HepG2 (cell line): ENCODE data around the gene BSN. TPM values are rescaled to one million over a fixed set of nuclear protein-coding genes. Genes with fewer than 3 reads are reported as not detected.

ENCODE experiments used
- ATAC-seq: fragments of 200-7000 bp; cut with Tn5 transposase; 3 replicates; pipeline ENCODE4 v1.9.1; 2020; ENCODE audit warnings: mild to moderate bottlenecking, moderate library complexity
- BruUV-seq: library from RNA; stranded (reverse); fragments of 400-500 nt; replicated peaks from 2 replicates; lab custom pipeline; 2021; lab: Mats Ljungman, UMichigan
- CTCF ChIA-PET: fragments of 300-600 bp; formaldehyde crosslinking; extraction: SDS; loops from one replicate; lab custom pipeline; 2021; ENCODE audit warnings: low total read pairs, inconsistent platforms, low intra/inter-chr PET ratio; lab: Yijun Ruan, JAX
- POLR2A ChIA-PET: fragments of 350-600 bp; sonication (Branson Sonifier 250); formaldehyde crosslinking; loops from one replicate; lab custom pipeline; 2020; ENCODE audit warnings: antibody characterized with exemption, inconsistent platforms; lab: Yijun Ruan, JAX
- DNase-seq: peaks from one replicate; pipeline ENCODE4 v3.0.0-alpha.2; 2015; ENCODE audit warnings: low spot score
- FAIRE-seq: peaks from 3 replicates; lab custom pipeline; 2011; peaks lifted over from hg19 to GRCh38; lab: Jason Lieb, UNC
- H2AFZ ChIP-seq: one replicate; pipeline ENCODE4 v1.6.1; 2011; ENCODE audit warnings: low read length, inconsistent platforms
- H3K27ac ChIP-seq: fragments of 300-600 bp; 3 replicates; pipeline ENCODE4 v1.8.0; 2011; ENCODE audit warnings: mixed run types, mild to moderate bottlenecking, mixed read lengths, low read length, inconsistent platforms; ENCODE audit not compliant: insufficient read depth; ENCODE audit errors: extremely low read length
- H3K27me3 ChIP-seq, 2 experiments: fragments of 200-600 bp in 1 of 2; 2 replicates in 1 of 2; 3 replicates in 1 of 2; pipeline versions ENCODE4 v1.6.0 to v1.8.0; 2011; ENCODE audit warnings: low read length in 2 of 2, mild to moderate bottlenecking in 2 of 2, moderate library complexity in 2 of 2, inconsistent platforms in 1 of 2; ENCODE audit not compliant: insufficient read depth in 2 of 2, control insufficient read depth in 1 of 2
- H3K36me3 ChIP-seq, 2 experiments: fragments of 200-600 bp in 1 of 2; replicated peaks in 1 of 2; 2 replicates in 1 of 2; 3 replicates in 1 of 2; pipeline versions ENCODE4 v1.5.1 to v1.8.0; 2011; ENCODE audit warnings: low read length in 2 of 2, inconsistent platforms in 1 of 2; ENCODE audit not compliant: insufficient read depth in 2 of 2, control insufficient read depth in 1 of 2
- H3K4me1 ChIP-seq: 2 replicates; pipeline ENCODE4 v1.5.1; 2012; ENCODE audit warnings: low read length, inconsistent platforms; ENCODE audit not compliant: insufficient read depth
- H3K4me2 ChIP-seq: 2 replicates; pipeline ENCODE4 v1.6.0; 2011; ENCODE audit warnings: low read depth, low read length, inconsistent platforms
- H3K4me3 ChIP-seq, 3 experiments: fragments of 200-600 bp in 1 of 3; sonication (generic), shearing (Covaris generic) in 1 of 3; replicated peaks in 1 of 3; 2 replicates each; pipeline ENCODE4 v1.5.1; 2011 to 2016; ENCODE audit warnings: low read length in 3 of 3, inconsistent platforms in 2 of 3, low read depth in 2 of 3, mild to moderate bottlenecking in 2 of 3, control low read depth in 1 of 3, mixed read lengths in 1 of 3; ENCODE audit not compliant: insufficient read depth in 1 of 3
- H3K79me2 ChIP-seq: one replicate; pipeline ENCODE4 v1.6.1; 2011; ENCODE audit warnings: low read length, inconsistent platforms; ENCODE audit not compliant: insufficient read depth
- H3K9ac ChIP-seq: 2 replicates; pipeline ENCODE4 v1.6.0; 2011; ENCODE audit warnings: mild to moderate bottlenecking, low read depth, low read length, inconsistent platforms; ENCODE audit not compliant: insufficient read depth
- H3K9me3 ChIP-seq: 2 replicates; pipeline ENCODE4 v1.5.1; 2012; ENCODE audit warnings: mild to moderate bottlenecking, low read length
- H4K20me1 ChIP-seq: 2 replicates; pipeline ENCODE4 v1.6.0; 2011; ENCODE audit warnings: inconsistent platforms, mild to moderate bottlenecking, low read length, moderate library complexity; ENCODE audit not compliant: insufficient read depth
- ARHGAP35 ChIP-seq: sonication (generic); formaldehyde crosslinking; IDR thresholded peaks from 2 replicates; pipeline ENCODE4 v1.9.0; 2022; ENCODE audit warnings: mild to moderate bottlenecking, inconsistent platforms, moderate library complexity, missing genetic modification reagents, borderline replicate concordance
- DNMT3B ChIP-seq: conservative IDR thresholded peaks from 2 replicates; pipeline ENCODE4 v1.6.1; 2016; ENCODE audit warnings: missing biosample characterization, control low read depth
- HCFC1 ChIP-seq: fragments of 150-350 bp; IDR thresholded peaks from 2 replicates; pipeline ENCODE4 v1.6.1; 2014; ENCODE audit warnings: low read depth, low read length
- JUNB ChIP-seq: sonication (generic); formaldehyde crosslinking; IDR thresholded peaks from 2 replicates; pipeline ENCODE4 v1.8.0; 2022; ENCODE audit warnings: missing genetic modification reagents, mild to moderate bottlenecking, borderline replicate concordance
- RBM39 ChIP-seq: fragments of 200-400 bp; formaldehyde crosslinking; IDR thresholded peaks from one replicate; pipeline ENCODE4 v1.6.1; 2018; ENCODE audit warnings: antibody characterized with exemption, mild to moderate bottlenecking, low read depth, low read length; ENCODE audit not compliant: poor library complexity, severe bottlenecking
- RELA ChIP-seq: sonication (generic); formaldehyde crosslinking; IDR thresholded peaks from 2 replicates; pipeline ENCODE4 v1.4.0; 2020; ENCODE audit warnings: missing genetic modification reagents
- SNRNP70 ChIP-seq: fragments of 200-400 bp; formaldehyde crosslinking; IDR thresholded peaks from 2 replicates; pipeline ENCODE4 v1.6.1; 2017; ENCODE audit warnings: mild to moderate bottlenecking, low read depth, low read length, moderate library complexity
- TAF1 ChIP-seq: sonication (generic); formaldehyde crosslinking; IDR thresholded peaks from 2 replicates; pipeline ENCODE4 v1.4.0; 2020; ENCODE audit warnings: missing genetic modification reagents
- ZFP82 ChIP-seq: sonication (generic); formaldehyde crosslinking; IDR thresholded peaks from 2 replicates; pipeline ENCODE4 v1.5.1; 2020; ENCODE audit warnings: mild to moderate bottlenecking, missing genetic modification reagents, borderline replicate concordance
- ZKSCAN5 ChIP-seq: sonication (generic); formaldehyde crosslinking; IDR thresholded peaks from 2 replicates; pipeline ENCODE4 v1.5.1; 2020; ENCODE audit warnings: mild to moderate bottlenecking, missing genetic modification reagents
- ZNF10 ChIP-seq: sonication (generic); formaldehyde crosslinking; IDR thresholded peaks from 2 replicates; pipeline ENCODE4 v1.4.0; 2020; ENCODE audit warnings: mild to moderate bottlenecking, low read depth, missing genetic modification reagents, borderline replicate concordance
- ZNF160 ChIP-seq: sonication (generic); formaldehyde crosslinking; IDR thresholded peaks from 2 replicates; pipeline ENCODE4 v1.8.0; 2022; ENCODE audit warnings: mild to moderate bottlenecking, inconsistent platforms, missing genetic modification reagents
- ZNF367 ChIP-seq: sonication (generic); formaldehyde crosslinking; IDR thresholded peaks from 2 replicates; pipeline ENCODE4 v1.4.0; 2020; ENCODE audit warnings: missing genetic modification reagents, borderline replicate concordance
- ZNF567 ChIP-seq: sonication (generic); formaldehyde crosslinking; IDR thresholded peaks from 2 replicates; pipeline ENCODE4 v1.8.1; 2023; ENCODE audit warnings: mild to moderate bottlenecking, missing genetic modification reagents, borderline replicate concordance
- WGBS: methylation state at CpG from one replicate; pipeline ENCODE4 v1.1.6; 2017; ENCODE audit warnings: low lambda C conversion rate; 5-methylcytosine and 5-hydroxymethylcytosine counted together
- in situ Hi-C: cut with HindIII; loops from 2 replicates; pipeline ENCODE4 v1.10.0; 2017; ENCODE audit warnings: low pct_unique_long_range_greater_than_20kb; ENCODE audit not compliant: extremely low pct_ligation_motif_present
- intact Hi-C: fragments of 100-400 bp; cut with micrococcal nuclease; formaldehyde crosslinking; loops from one replicate; pipeline ENCODE4 v1.10.0; 2022; ENCODE audit not compliant: unreplicated experiment
- polyA plus RNA-seq, 8 experiments: library from polyadenylated mRNA; depleted of rRNA in 3 of 8; stranded (reverse) in 7 of 8; unstranded in 1 of 8; fragments of >200 nt; fragmentation: Illumina TruSeq in 4 of 8; extraction: Trizol in 4 of 8; gene quantifications; 2 replicates each; pipeline versions ENCODE4 v1.2.1 to v1.2.3, GENCODE V29; 2011 to 2016; ENCODE audit warnings: low read depth in 4 of 8, missing spikeins in 1 of 8, mixed read lengths in 1 of 8; ENCODE audit not compliant: insufficient read depth in 1 of 8
- total RNA-seq, 5 experiments: library from RNA; depleted of rRNA; stranded (reverse); fragments of >200 nt; fragmentation: Illumina TruSeq; extraction: Trizol; gene quantifications; 2 replicates each; pipeline ENCODE4 v1.2.3, GENCODE V29; 2016; ENCODE audit warnings: low read depth in 1 of 5
- TF ChIP-seq, protein P1 (sequence below): sonication (generic); formaldehyde crosslinking; IDR thresholded peaks from 2 replicates; pipeline ENCODE4 v1.4.0; 2020; ENCODE audit warnings: missing genetic modification reagents
- TF ChIP-seq, protein P2 (sequence below): sonication (generic); formaldehyde crosslinking; IDR thresholded peaks from 2 replicates; pipeline ENCODE4 v1.5.0; 2020; ENCODE audit warnings: mild to moderate bottlenecking, low read depth, missing genetic modification reagents, borderline replicate concordance

BSN gene
- total and polyA plus RNA-seq, 2 of the 13 experiments (the other 11 are each of a cell fraction or from before 2014, with no cell fraction given), result 0.42 to 0.86 TPM

DNA sequence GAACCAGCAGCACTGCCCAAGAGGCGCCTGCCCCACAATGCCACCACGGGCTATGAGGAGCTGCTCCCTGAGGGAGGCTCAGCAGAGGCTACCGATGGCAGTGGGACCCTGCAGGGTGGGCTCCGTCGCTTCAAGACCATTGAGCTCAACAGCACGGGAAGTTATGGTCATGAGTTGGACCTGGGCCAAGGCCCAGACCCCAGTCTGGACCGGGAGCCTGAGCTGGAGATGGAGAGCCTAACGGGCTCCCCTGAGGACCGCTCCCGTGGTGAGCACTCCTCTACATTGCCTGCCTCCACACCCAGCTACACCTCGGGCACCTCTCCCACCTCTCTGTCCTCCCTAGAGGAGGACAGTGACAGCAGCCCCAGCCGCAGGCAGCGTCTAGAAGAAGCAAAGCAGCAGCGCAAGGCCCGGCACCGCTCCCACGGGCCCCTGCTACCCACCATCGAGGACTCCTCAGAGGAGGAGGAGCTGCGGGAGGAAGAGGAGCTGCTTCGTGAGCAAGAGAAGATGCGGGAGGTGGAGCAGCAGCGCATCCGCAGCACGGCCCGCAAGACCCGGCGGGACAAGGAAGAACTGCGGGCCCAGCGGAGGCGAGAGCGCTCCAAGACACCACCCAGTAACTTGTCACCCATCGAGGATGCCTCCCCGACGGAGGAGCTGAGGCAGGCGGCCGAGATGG lies 98.1 kb downstream of the BSN start:
- intact Hi-C loops, result no loop called here
- no peak overlapping the region for H2AFZ ChIP-seq
- CTCF ChIA-PET, result no interaction called here
- H3K27me3 ChIP-seq, result no peaks in the 10 kb centered on the region
- no peaks in the 10 kb centered on the region for H3K9me3 ChIP-seq
- no peaks in the 10 kb centered on the region for H4K20me1 ChIP-seq
- in situ Hi-C loops, result no loop called here
- no TSS peak for BruUV-seq
- ATAC-seq (no peak), DNase-seq (no peak), FAIRE-seq (no peak)
- H3K9ac ChIP-seq, result no peak overlapping the region
- no peak overlapping the region for H3K27ac ChIP-seq
- H3K79me2 ChIP-seq, result no peaks in the 10 kb centered on the region
- TF ChIP-seq RBM39, result no peak
- H3K4me1 ChIP-seq, result peaks cover 30% of the 10 kb centered on the region
- 90% methylated on average over 21 of the region's 36 CpGs for WGBS
- POLR2A ChIA-PET, result interaction anchor here (0.6 kb wide), 1 partner anchor 65 kb away, joined by 3 read pairs; no protein-coding TSS in a partner anchor
- H3K4me3 ChIP-seq, result no peak overlapping the region
- no peak overlapping the region for H3K4me2 ChIP-seq
- H3K36me3 ChIP-seq, result no peaks in the 10 kb centered on the region

DNA sequence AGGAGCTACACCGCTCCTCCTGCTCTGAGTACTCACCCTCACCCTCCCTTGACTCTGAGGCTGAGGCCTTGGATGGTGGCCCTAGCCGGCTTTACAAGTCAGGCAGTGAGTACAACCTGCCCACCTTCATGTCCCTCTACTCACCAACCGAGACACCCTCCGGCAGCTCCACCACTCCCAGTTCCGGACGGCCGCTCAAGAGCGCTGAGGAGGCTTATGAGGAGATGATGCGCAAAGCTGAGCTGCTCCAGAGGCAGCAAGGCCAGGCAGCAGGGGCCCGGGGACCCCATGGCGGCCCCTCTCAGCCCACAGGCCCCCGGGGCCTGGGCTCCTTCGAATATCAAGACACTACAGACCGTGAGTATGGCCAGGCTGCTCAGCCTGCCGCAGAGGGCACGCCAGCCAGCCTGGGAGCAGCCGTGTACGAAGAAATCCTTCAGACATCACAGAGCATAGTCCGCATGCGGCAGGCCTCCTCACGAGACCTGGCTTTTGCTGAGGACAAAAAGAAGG lies 98.7 kb downstream of the BSN start:
- no peaks in the 10 kb centered on the region for H3K27me3 ChIP-seq
- H3K36me3 ChIP-seq, result no peaks in the 10 kb centered on the region
- in situ Hi-C loops, result no loop called here
- no peak for ATAC-seq
- no peak overlapping the region for H3K4me3 ChIP-seq
- no peak overlapping the region for H3K9ac ChIP-seq
- no peak for DNase-seq
- H2AFZ ChIP-seq, result no peak overlapping the region
- H3K9me3 ChIP-seq, result no peaks in the 10 kb centered on the region
- no peak for FAIRE-seq
- no peak overlapping the region for H3K27ac ChIP-seq
- intact Hi-C loops, result no loop called here
- WGBS, result 93% methylated on average over 15 of the region's 21 CpGs
- CTCF ChIA-PET, result no interaction called here
- POLR2A ChIA-PET, result interaction anchor here (0.6 kb wide), 1 partner anchor 66 kb away, joined by 3 read pairs; no protein-coding TSS in a partner anchor
- no peaks in the 10 kb centered on the region for H4K20me1 ChIP-seq
- no peak overlapping the region for H3K4me2 ChIP-seq
- no peaks in the 10 kb centered on the region for H3K79me2 ChIP-seq
- BruUV-seq, result no TSS peak
- peaks cover 25% of the 10 kb centered on the region for H3K4me1 ChIP-seq
- no peak for TF ChIP-seq ZNF367 (CRISPR knock-in tag)
- no peak for TF ChIP-seq SNRNP70
- TF ChIP-seq, protein P1, sequence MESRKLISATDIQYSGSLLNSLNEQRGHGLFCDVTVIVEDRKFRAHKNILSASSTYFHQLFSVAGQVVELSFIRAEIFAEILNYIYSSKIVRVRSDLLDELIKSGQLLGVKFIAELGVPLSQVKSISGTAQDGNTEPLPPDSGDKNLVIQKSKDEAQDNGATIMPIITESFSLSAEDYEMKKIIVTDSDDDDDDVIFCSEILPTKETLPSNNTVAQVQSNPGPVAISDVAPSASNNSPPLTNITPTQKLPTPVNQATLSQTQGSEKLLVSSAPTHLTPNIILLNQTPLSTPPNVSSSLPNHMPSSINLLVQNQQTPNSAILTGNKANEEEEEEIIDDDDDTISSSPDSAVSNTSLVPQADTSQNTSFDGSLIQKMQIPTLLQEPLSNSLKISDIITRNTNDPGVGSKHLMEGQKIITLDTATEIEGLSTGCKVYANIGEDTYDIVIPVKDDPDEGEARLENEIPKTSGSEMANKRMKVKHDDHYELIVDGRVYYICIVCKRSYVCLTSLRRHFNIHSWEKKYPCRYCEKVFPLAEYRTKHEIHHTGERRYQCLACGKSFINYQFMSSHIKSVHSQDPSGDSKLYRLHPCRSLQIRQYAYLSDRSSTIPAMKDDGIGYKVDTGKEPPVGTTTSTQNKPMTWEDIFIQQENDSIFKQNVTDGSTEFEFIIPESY (CRISPR knock-in tag), result no peak
- TF ChIP-seq ZKSCAN5 (CRISPR knock-in tag), result no peak
- TF ChIP-seq, protein P2, sequence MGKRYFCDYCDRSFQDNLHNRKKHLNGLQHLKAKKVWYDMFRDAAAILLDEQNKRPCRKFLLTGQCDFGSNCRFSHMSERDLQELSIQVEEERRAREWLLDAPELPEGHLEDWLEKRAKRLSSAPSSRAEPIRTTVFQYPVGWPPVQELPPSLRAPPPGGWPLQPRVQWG (CRISPR knock-in tag), result no peak
- TF ChIP-seq TAF1, result no peak
- no peak for TF ChIP-seq ZNF160
- no peak for TF ChIP-seq HCFC1
- no peak for TF ChIP-seq ZNF567 (CRISPR knock-in tag)
- TF ChIP-seq RELA (CRISPR knock-in tag), result no peak
- TF ChIP-seq ZNF10 (CRISPR knock-in tag), result no peak
- TF ChIP-seq DNMT3B (CRISPR knock-in tag), result no peak
- TF ChIP-seq ARHGAP35, result no peak
- no peak for TF ChIP-seq ZFP82
- TF ChIP-seq JUNB (CRISPR knock-in tag), result no peak
